GM23338 (cell line): ENCODE measurements around the gene LRRC26. TPM values are rescaled to one million over a fixed set of nuclear protein-coding genes. Genes with fewer than 3 reads are reported as not detected.

ENCODE experiments used
- ATAC-seq: fragments of 200-7000 bp; cut with Tn5 transposase; 3 replicates; pipeline ENCODE4 v1.9.1; 2020
- DNase-seq: peaks from one replicate; pipeline ENCODE4 v3.0.0-alpha.2; 2015; ENCODE audit warnings: low spot score
- H2AFZ ChIP-seq: fragments of 200-600 bp; sonication (generic); 2 replicates; pipeline ENCODE4 v1.8.0; 2016; ENCODE audit warnings: antibody characterized with exemption, mild to moderate bottlenecking, moderate library complexity
- H3F3A ChIP-seq: fragments of 200-600 bp; sonication (generic); replicated peaks from 2 replicates; pipeline ENCODE4 v1.8.0; 2017; ENCODE audit warnings: antibody characterized with exemption, mixed run types, low read depth
- H3K27ac ChIP-seq: fragments of 200-600 bp; sonication (generic); 2 replicates; pipeline ENCODE4 v1.6.1; 2016; ENCODE audit warnings: low read depth
- H3K27me3 ChIP-seq: fragments of 200-600 bp; sonication (generic); 2 replicates; pipeline ENCODE4 v1.8.0; 2016; ENCODE audit warnings: mild to moderate bottlenecking, mixed run types, moderate library complexity; ENCODE audit not compliant: insufficient read depth
- H3K36me3 ChIP-seq: fragments of 200-600 bp; sonication (generic); 2 replicates; pipeline ENCODE4 v1.8.0; 2016; ENCODE audit warnings: mild to moderate bottlenecking; ENCODE audit not compliant: insufficient read depth
- H3K4me1 ChIP-seq: fragments of 200-600 bp; sonication (generic); 2 replicates; pipeline ENCODE4 v1.8.0; 2016; ENCODE audit warnings: mild to moderate bottlenecking, moderate library complexity; ENCODE audit not compliant: insufficient read depth
- H3K4me2 ChIP-seq: fragments of 200-600 bp; sonication (generic); 2 replicates; pipeline ENCODE4 v1.7.1; 2017; ENCODE audit warnings: mixed run types
- H3K4me3 ChIP-seq: fragments of 200-600 bp; sonication (generic); 2 replicates; pipeline ENCODE4 v1.6.1; 2016; ENCODE audit warnings: mixed run types
- H3K79me2 ChIP-seq: fragments of 200-600 bp; sonication (generic); replicated peaks from 2 replicates; pipeline ENCODE4 v1.8.0; 2017; ENCODE audit warnings: mild to moderate bottlenecking; ENCODE audit not compliant: insufficient read depth
- H3K9me2 ChIP-seq: fragments of 200-600 bp; sonication (generic); 2 replicates; pipeline ENCODE4 v1.8.0; 2017; ENCODE audit not compliant: insufficient read depth
- H4K20me1 ChIP-seq: fragments of 200-600 bp; sonication (generic); replicated peaks from 2 replicates; pipeline ENCODE4 v1.8.0; 2017; ENCODE audit warnings: mild to moderate bottlenecking; ENCODE audit not compliant: insufficient read depth
- H3K27ac Mint-ChIP-seq: 2 replicates; pipeline ENCODE4 v1.8.0; 2020; ENCODE audit warnings: inconsistent platforms, mild to moderate bottlenecking, moderate library complexity, mixed read lengths
- H3K27me3 Mint-ChIP-seq: 3 replicates; pipeline ENCODE4 v1.8.0; 2022; ENCODE audit warnings: low read depth, mild to moderate bottlenecking, moderate library complexity, mixed read lengths, inconsistent platforms; ENCODE audit not compliant: insufficient read depth, poor library complexity
- H3K36me3 Mint-ChIP-seq: 3 replicates; pipeline ENCODE4 v1.8.0; 2021; ENCODE audit warnings: low read depth, mild to moderate bottlenecking, inconsistent platforms, moderate library complexity, mixed read lengths
- H3K4me1 Mint-ChIP-seq: 3 replicates; pipeline ENCODE4 v1.8.0; 2020; ENCODE audit warnings: mild to moderate bottlenecking, inconsistent platforms, mixed read lengths
- H3K4me3 Mint-ChIP-seq: 3 replicates; pipeline ENCODE4 v1.8.0; 2021; ENCODE audit warnings: moderate library complexity, mild to moderate bottlenecking, inconsistent platforms, mixed read lengths
- H3K9me3 Mint-ChIP-seq: 3 replicates; pipeline ENCODE4 v1.8.0; 2020; ENCODE audit warnings: moderate library complexity, mild to moderate bottlenecking, inconsistent platforms, mixed read lengths
- CREB1 ChIP-seq: fragments of 250-450 bp; sonication (Bioruptor Pico); IDR thresholded peaks from 2 replicates; pipeline ENCODE4 v1.5.0; 2020; ENCODE audit warnings: low read depth, mild to moderate bottlenecking, moderate library complexity
- EZH2 ChIP-seq: fragments of 200-600 bp; sonication (generic); IDR thresholded peaks from one replicate; pipeline ENCODE4 v1.8.0; 2017; ENCODE audit warnings: antibody characterized with exemption, mild to moderate bottlenecking, low read depth; ENCODE audit not compliant: unreplicated experiment
- JUNB ChIP-seq: IDR thresholded peaks from one replicate; pipeline ENCODE4 v1.6.1; 2016; ENCODE audit warnings: antibody characterized with exemption; ENCODE audit not compliant: unreplicated experiment
- NANOG ChIP-seq: IDR thresholded peaks from 2 replicates; pipeline ENCODE4 v1.6.1; 2016; ENCODE audit warnings: antibody characterized with exemption, borderline replicate concordance
- POLR2AphosphoS5 ChIP-seq: IDR thresholded peaks from 2 replicates; pipeline ENCODE4 v1.6.1; 2016; ENCODE audit warnings: antibody characterized with exemption, low read depth
- STAT1 ChIP-seq: IDR thresholded peaks from one replicate; pipeline ENCODE4 v1.6.1; 2016; ENCODE audit warnings: antibody characterized with exemption; ENCODE audit not compliant: unreplicated experiment
- ZNF114 ChIP-seq: fragments of 250-450 bp; sonication (Bioruptor Pico); IDR thresholded peaks from 2 replicates; pipeline ENCODE4 v1.5.0; 2020; ENCODE audit warnings: mild to moderate bottlenecking, moderate library complexity
- polyA plus RNA-seq: library from polyadenylated mRNA; unstranded; fragments of >200 nt; fragmentation: Nextera tagmentation; extraction: Ambion mirVana; gene quantifications from 2 replicates; pipeline ENCODE4 v1.2.1, GENCODE V29; 2016
- total RNA-seq: library from RNA; depleted of rRNA; stranded (reverse); fragments of >200 nt; shearing (Covaris generic); gene quantifications from 2 replicates; pipeline ENCODE4 v1.2.3, GENCODE V29; 2014
- TF ChIP-seq, protein P1 (sequence below): fragments of 250-450 bp; sonication (Bioruptor Pico); IDR thresholded peaks from 2 replicates; pipeline ENCODE4 v1.5.0; 2020; ENCODE audit warnings: mild to moderate bottlenecking, moderate library complexity

The LRRC26 gene
- total and polyA plus RNA-seq, 2 experiments from 2014 or later: 0.21 to 4.3 TPM

DNA sequence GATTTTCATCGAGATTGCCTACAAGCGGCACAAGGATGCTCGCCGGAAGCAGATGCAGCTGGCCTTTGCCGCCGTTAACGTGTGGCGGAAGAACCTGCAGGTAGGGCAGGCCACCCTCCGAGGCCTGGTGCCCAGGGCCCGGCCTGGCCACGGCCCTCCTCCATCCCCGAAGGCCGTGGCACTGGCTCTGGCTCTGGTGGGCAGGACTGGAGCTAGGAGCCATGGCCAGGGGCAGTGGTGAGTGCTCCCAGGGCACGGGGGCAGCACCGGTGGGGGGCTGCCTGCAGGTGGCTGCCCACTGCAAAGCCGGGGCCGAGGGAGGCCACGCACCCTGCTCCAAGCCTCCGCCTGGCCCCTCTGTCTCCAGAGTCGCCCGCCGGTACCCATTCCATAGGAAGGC, 6.0 kb downstream of the LRRC26 start (continued):
- TF ChIP-seq STAT1 (no peak), CREB1 (CRISPR knock-in tag) (no peak)

DNA sequence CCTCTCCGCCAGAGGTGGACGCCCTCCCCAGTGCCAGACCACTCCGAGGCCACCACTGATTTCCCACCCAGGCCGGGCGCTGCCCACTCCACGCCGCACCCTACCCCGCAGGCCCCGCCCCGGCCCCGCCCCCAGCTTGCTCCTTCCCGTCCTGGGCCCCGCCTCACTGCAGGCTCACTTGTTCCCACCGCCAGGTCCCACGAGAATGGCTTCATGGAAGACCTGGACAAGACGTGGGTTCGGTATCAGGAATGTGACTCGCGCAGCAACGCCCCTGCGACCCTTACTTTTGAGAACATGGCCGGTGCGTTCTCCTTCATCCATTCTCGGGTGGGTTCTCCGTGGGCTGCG, 6.5 kb downstream of the LRRC26 start:
- peak overlapping the region; percentile 62 for H3K4me3 ChIP-seq

More for the DNA sequence above, 6.5 kb downstream of the LRRC26 start:
- H3F3A ChIP-seq: no peaks in the 10 kb centered on the region
- no peaks in the 10 kb centered on the region; the same call in 1 of the 2 replicates for H3K4me1 ChIP-seq
- H3K27ac Mint-ChIP-seq: no peak overlapping the region
- H3K9me2 ChIP-seq: no peaks in the 10 kb centered on the region
- H3K36me3 Mint-ChIP-seq: no peaks in the 10 kb centered on the region
- no peaks in the 10 kb centered on the region for H3K36me3 ChIP-seq
- H3K79me2 ChIP-seq: no peaks in the 10 kb centered on the region
- no peaks in the 10 kb centered on the region; the same call in 2 of the 3 replicates for H3K4me1 Mint-ChIP-seq
- ATAC-seq (peak; percentile 7), DNase-seq (peak; percentile 73)
- no peak for TF ChIP-seq CREB1 (CRISPR knock-in tag)
- no peak for TF ChIP-seq EZH2
- no peak for TF ChIP-seq POLR2AphosphoS5
- no peak for TF ChIP-seq JUNB
- TF ChIP-seq NANOG: no peak
- no peak for TF ChIP-seq ZNF114 (CRISPR knock-in tag)
- TF ChIP-seq, protein P1, sequence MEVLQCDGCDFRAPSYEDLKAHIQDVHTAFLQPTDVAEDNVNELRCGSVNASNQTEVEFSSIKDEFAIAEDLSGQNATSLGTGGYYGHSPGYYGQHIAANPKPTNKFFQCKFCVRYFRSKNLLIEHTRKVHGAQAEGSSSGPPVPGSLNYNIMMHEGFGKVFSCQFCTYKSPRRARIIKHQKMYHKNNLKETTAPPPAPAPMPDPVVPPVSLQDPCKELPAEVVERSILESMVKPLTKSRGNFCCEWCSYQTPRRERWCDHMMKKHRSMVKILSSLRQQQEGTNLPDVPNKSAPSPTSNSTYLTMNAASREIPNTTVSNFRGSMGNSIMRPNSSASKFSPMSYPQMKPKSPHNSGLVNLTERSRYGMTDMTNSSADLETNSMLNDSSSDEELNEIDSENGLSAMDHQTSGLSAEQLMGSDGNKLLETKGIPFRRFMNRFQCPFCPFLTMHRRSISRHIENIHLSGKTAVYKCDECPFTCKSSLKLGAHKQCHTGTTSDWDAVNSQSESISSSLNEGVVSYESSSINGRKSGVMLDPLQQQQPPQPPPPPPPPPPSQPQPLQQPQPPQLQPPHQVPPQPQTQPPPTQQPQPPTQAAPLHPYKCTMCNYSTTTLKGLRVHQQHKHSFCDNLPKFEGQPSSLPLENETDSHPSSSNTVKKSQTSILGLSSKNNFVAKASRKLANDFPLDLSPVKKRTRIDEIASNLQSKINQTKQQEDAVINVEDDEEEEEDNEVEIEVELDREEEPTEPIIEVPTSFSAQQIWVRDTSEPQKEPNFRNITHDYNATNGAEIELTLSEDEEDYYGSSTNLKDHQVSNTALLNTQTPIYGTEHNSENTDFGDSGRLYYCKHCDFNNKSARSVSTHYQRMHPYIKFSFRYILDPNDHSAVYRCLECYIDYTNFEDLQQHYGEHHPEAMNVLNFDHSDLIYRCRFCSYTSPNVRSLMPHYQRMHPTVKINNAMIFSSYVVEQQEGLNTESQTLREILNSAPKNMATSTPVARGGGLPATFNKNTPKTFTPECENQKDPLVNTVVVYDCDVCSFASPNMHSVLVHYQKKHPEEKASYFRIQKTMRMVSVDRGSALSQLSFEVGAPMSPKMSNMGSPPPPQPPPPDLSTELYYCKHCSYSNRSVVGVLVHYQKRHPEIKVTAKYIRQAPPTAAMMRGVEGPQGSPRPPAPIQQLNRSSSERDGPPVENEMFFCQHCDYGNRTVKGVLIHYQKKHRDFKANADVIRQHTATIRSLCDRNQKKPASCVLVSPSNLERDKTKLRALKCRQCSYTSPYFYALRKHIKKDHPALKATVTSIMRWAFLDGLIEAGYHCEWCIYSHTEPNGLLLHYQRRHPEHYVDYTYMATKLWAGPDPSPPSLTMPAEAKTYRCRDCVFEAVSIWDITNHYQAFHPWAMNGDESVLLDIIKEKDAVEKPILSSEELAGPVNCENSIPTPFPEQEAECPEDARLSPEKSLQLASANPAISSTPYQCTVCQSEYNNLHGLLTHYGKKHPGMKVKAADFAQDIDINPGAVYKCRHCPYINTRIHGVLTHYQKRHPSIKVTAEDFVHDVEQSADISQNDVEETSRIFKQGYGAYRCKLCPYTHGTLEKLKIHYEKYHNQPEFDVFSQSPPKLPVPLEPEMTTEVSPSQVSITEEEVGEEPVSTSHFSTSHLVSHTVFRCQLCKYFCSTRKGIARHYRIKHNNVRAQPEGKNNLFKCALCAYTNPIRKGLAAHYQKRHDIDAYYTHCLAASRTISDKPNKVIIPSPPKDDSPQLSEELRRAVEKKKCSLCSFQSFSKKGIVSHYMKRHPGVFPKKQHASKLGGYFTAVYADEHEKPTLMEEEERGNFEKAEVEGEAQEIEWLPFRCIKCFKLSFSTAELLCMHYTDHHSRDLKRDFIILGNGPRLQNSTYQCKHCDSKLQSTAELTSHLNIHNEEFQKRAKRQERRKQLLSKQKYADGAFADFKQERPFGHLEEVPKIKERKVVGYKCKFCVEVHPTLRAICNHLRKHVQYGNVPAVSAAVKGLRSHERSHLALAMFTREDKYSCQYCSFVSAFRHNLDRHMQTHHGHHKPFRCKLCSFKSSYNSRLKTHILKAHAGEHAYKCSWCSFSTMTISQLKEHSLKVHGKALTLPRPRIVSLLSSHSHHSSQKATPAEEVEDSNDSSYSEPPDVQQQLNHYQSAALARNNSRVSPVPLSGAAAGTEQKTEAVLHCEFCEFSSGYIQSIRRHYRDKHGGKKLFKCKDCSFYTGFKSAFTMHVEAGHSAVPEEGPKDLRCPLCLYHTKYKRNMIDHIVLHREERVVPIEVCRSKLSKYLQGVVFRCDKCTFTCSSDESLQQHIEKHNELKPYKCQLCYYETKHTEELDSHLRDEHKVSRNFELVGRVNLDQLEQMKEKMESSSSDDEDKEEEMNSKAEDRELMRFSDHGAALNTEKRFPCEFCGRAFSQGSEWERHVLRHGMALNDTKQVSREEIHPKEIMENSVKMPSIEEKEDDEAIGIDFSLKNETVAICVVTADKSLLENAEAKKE (CRISPR knock-in tag): no peak
- TF ChIP-seq STAT1: no peak
- H2AFZ ChIP-seq: no peak overlapping the region
- H3K27ac ChIP-seq: no peak overlapping the region
- H3K27me3 ChIP-seq: peaks cover 86% of the 10 kb centered on the region
- peak overlapping the region; percentile 82 for H3K4me2 ChIP-seq
- H3K4me3 Mint-ChIP-seq: peak overlapping the region; percentile 69
- no peaks in the 10 kb centered on the region for H3K9me3 Mint-ChIP-seq
- H4K20me1 ChIP-seq: no peaks in the 10 kb centered on the region
- peaks cover 87% of the 10 kb centered on the region for H3K27me3 Mint-ChIP-seq
